ENCODE measurements around the gene PARD3B. TPM values are rescaled to one million over a fixed set of nuclear protein-coding genes. Genes with fewer than 3 reads are reported as not detected.

PARD3B gene
- total RNA-seq, 1 experiment from 2014 or later: 7.6 TPM

DNA sequence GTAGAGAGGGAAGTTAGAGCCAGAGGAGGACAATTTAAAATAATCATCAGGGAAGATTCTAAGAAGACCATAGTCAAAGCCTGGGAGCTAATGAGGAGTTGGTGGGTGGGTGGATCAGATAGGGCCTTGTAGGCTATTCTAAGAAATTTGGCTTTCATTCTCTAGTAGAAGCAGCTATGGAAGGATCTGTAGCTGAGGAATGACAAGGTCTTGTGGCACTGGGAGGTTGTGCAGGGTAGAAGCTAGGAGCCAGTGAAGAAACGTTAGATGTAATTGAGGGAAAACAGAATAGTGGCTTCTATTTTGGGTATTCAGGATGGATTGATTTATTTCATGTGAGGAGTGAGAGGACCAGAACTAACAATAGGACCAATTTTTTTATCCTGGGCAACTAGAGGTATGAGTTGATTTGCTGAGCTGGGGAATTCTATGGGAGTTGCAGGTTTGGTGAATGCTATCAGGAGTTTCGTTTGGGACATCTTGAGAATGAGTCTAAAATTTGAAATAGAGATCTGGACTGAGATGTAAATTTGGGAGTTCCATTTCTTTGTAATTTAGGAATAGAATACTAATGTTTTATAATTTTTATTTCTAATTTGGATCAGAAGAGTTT is 371.9 kb downstream of the PARD3B start:
- Histone ChIP-seq H3K4me2 (no peak overlapping the region), H2AFZ (no peak overlapping the region), H3K27me3 (ENCODE audit: insufficient read depth, low read depth) (no peaks in the 10 kb centered on the region), H3K79me2 (ENCODE audit: low read depth) (no peaks in the 10 kb centered on the region), H3K9me3 (ENCODE audit: insufficient read depth, low read depth) (no peaks in the 10 kb centered on the region), H3K36me3 (ENCODE audit: low read depth) (no peaks in the 10 kb centered on the region), H4K20me1 (ENCODE audit: insufficient read depth) (no peaks in the 10 kb centered on the region), H3K4me1 (replicated peaks; ENCODE audit: insufficient read depth) (no peaks in the 10 kb centered on the region), H3K27ac (no peak overlapping the region), H3K4me3 (no peak overlapping the region), H3F3A (ENCODE audit: insufficient read depth, low read depth) (no peaks in the 10 kb centered on the region), H3K9me2 (ENCODE audit: insufficient read depth) (no peaks in the 10 kb centered on the region)
- BruUV-seq (replicated peaks): no TSS peak
- intact Hi-C loops (cut with micrococcal nuclease; ENCODE audit: unreplicated experiment): no loop called here
- DNase-seq: no peak
- ChIA-PET POLR2A (ENCODE audit: unreplicated experiment) (no interaction called here), CTCF (no interaction called here)
- no peak for TF ChIP-seq EZH2 (IDR thresholded peaks at IDR 0.05; ENCODE audit: low read depth)
- TF ChIP-seq, protein P1, sequence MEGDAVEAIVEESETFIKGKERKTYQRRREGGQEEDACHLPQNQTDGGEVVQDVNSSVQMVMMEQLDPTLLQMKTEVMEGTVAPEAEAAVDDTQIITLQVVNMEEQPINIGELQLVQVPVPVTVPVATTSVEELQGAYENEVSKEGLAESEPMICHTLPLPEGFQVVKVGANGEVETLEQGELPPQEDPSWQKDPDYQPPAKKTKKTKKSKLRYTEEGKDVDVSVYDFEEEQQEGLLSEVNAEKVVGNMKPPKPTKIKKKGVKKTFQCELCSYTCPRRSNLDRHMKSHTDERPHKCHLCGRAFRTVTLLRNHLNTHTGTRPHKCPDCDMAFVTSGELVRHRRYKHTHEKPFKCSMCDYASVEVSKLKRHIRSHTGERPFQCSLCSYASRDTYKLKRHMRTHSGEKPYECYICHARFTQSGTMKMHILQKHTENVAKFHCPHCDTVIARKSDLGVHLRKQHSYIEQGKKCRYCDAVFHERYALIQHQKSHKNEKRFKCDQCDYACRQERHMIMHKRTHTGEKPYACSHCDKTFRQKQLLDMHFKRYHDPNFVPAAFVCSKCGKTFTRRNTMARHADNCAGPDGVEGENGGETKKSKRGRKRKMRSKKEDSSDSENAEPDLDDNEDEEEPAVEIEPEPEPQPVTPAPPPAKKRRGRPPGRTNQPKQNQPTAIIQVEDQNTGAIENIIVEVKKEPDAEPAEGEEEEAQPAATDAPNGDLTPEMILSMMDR (conservative IDR thresholded peaks at IDR 0.05): no peak

DNA sequence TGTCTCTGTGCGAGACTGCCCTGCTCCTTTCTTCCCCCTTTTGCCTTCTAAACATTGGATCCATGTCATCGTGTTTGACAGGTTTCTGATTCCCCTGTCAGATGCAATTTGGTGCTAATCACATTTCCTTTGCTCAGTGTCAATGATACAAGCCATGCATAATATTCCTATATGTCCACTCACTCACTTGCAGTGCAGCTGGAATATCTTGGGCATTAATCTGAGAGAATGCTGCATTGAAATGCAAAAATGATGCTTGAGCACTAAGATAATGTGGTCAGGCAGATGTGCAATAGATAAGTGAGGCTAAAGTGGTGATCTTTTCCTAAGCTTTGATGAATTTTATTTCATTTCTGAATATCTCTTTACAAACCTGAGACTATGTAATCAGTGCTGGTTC is 375.5 kb downstream of the PARD3B start:
- CTCF ChIA-PET: interaction anchor here (0.6 kb wide), 1 partner anchor 1366 kb away, joined by 3 read pairs; no protein-coding TSS in a partner anchor
- intact Hi-C loops (cut with micrococcal nuclease; ENCODE audit: unreplicated experiment): no loop called here
- BruUV-seq (replicated peaks): no TSS peak

DNA sequence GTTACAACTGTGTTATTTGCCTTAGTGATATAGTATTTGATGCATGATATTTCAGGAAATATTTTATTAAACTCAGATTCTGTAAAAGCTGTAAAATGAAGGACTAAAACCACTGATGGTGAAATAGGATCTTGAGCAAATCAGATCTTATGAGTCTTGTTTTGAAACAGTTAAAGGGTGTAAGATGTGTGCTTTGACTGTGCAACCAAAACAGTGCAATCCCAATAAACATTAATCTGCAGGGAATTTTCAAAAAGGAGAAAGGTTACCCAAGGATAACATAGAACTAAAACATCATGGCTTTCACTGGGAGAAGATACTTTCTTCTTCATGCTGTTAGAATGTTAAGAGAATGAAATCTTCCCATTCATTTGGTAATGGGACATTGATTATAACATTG is 378.7 kb downstream of the PARD3B start:
- no peaks in the 10 kb centered on the region for H3K9me2 ChIP-seq (ENCODE audit: insufficient read depth)
- H4K20me1 ChIP-seq (ENCODE audit: insufficient read depth): no peaks in the 10 kb centered on the region
- no peaks in the 10 kb centered on the region for H3K4me1 ChIP-seq (replicated peaks; ENCODE audit: insufficient read depth)
- H3F3A ChIP-seq (ENCODE audit: insufficient read depth, low read depth): no peaks in the 10 kb centered on the region
- no TSS peak for BruUV-seq (replicated peaks)
- POLR2A ChIA-PET (ENCODE audit: unreplicated experiment): no interaction called here
- H3K4me3 ChIP-seq: no peak overlapping the region
- H3K79me2 ChIP-seq (ENCODE audit: low read depth): no peaks in the 10 kb centered on the region
- CTCF ChIA-PET: no interaction called here
- no peaks in the 10 kb centered on the region for H3K27me3 ChIP-seq (ENCODE audit: insufficient read depth, low read depth)
- H3K9me3 ChIP-seq (ENCODE audit: insufficient read depth, low read depth): no peaks in the 10 kb centered on the region
- intact Hi-C loops (cut with micrococcal nuclease; ENCODE audit: unreplicated experiment): no loop called here
- H3K27ac ChIP-seq: no peak overlapping the region
- no peaks in the 10 kb centered on the region for H3K36me3 ChIP-seq (ENCODE audit: low read depth)
- H2AFZ ChIP-seq: no peak overlapping the region
- no peak overlapping the region for H3K4me2 ChIP-seq
- DNase-seq: no peak
- TF ChIP-seq EZH2 (IDR thresholded peaks at IDR 0.05; ENCODE audit: low read depth): no peak
- TF ChIP-seq, protein P1 (conservative IDR thresholded peaks at IDR 0.05): no peak

More for the DNA sequence above, 375.5 kb downstream of the PARD3B start:
- TF ChIP-seq EZH2 (IDR thresholded peaks at IDR 0.05; ENCODE audit: low read depth): no peak
- TF ChIP-seq, protein P1 (conservative IDR thresholded peaks at IDR 0.05): no peak
- Histone ChIP-seq H3K9me2 (ENCODE audit: insufficient read depth) (no peaks in the 10 kb centered on the region), H3K27me3 (ENCODE audit: insufficient read depth, low read depth) (no peaks in the 10 kb centered on the region), H3K36me3 (ENCODE audit: low read depth) (no peaks in the 10 kb centered on the region), H3K4me2 (no peak overlapping the region), H3K4me3 (no peak overlapping the region), H4K20me1 (ENCODE audit: insufficient read depth) (no peaks in the 10 kb centered on the region), H2AFZ (no peak overlapping the region), H3F3A (ENCODE audit: insufficient read depth, low read depth) (no peaks in the 10 kb centered on the region), H3K27ac (no peak overlapping the region), H3K4me1 (replicated peaks; ENCODE audit: insufficient read depth) (no peaks in the 10 kb centered on the region), H3K9me3 (ENCODE audit: insufficient read depth, low read depth) (no peaks in the 10 kb centered on the region), H3K79me2 (ENCODE audit: low read depth) (no peaks in the 10 kb centered on the region)
- no peak for DNase-seq
- POLR2A ChIA-PET (ENCODE audit: unreplicated experiment): no interaction called here

All from PC-9 (cell line).